ENCODE results near the gene HSDL2. TPM values are rescaled to one million over a fixed set of nuclear protein-coding genes. Genes with fewer than 3 reads are reported as not detected.
"Not testable (repeated sequence)": the region's sequence is repeated elsewhere in the genome, so short reads cannot be mapped to it uniquely, and the experiment has no call there.

Gene HSDL2
- total and polyA plus RNA-seq, 8 donors: 9.4 to 20.4 (median 14.1) TPM

- DNase-seq (no peak), ATAC-seq (no peak), FAIRE-seq (no peak)
- H3K36me3 ChIP-seq: no peaks in the 10 kb centered on the region
- no peaks in the 10 kb centered on the region for H3K4me1 ChIP-seq
- intact Hi-C loops (cut with DNase I): loop anchor here in 2 of 3 donors (10.0 kb wide), 2 partner anchors 57 to 253 kb away; no protein-coding TSS in a partner anchor
- TF ChIP-seq CTCF (IDR thresholded peaks at IDR 0.05): no peak
- no peak overlapping the region for H3K4me3 ChIP-seq
- H3K9me3 ChIP-seq: no peaks in the 10 kb centered on the region
- H3K27me3 ChIP-seq: no peaks in the 10 kb centered on the region
- no peak overlapping the region for H3K27ac ChIP-seq
Measured at GRCh38 chr9:112367465-112367864, 12.4 kb upstream of the HSDL2 start.

GRCh38 chr9:112369817-112370216 is 10.1 kb upstream of the HSDL2 start:
- ATAC-seq (no peak), DNase-seq (no peak), FAIRE-seq (no peak)
- Histone ChIP-seq H3K4me3 (no peak overlapping the region), H3K27ac (no peak overlapping the region), H3K36me3 (no peaks in the 10 kb centered on the region), H3K9me3 (no peaks in the 10 kb centered on the region), H3K27me3 (no peaks in the 10 kb centered on the region), H3K4me1 (no peaks in the 10 kb centered on the region)
- 90 to 98% methylated on average over 1 of the region's 1 CpG for WGBS, 2 donors
- intact Hi-C loops (cut with DNase I): loop anchor here in 2 of 3 donors (10.0 kb wide), 2 partner anchors 55 to 255 kb away; no protein-coding TSS in a partner anchor
- TF ChIP-seq CTCF (IDR thresholded peaks at IDR 0.05): no peak

GRCh38 chr9:112371060-112371459 is 8.8 kb upstream of the HSDL2 start:
- no peaks in the 10 kb centered on the region for H3K4me1 ChIP-seq
- intact Hi-C loops (cut with DNase I): no loop called here
- 60 to 98% methylated on average over 1 of the region's 1 CpG for WGBS, 2 donors
- H3K27ac ChIP-seq: no peak overlapping the region
- ATAC-seq (no peak), FAIRE-seq (no peak), DNase-seq (no peak)
- H3K36me3 ChIP-seq: no peaks in the 10 kb centered on the region
- H3K4me3 ChIP-seq: no peak overlapping the region
- no peaks in the 10 kb centered on the region for H3K9me3 ChIP-seq
- no peak for TF ChIP-seq CTCF (IDR thresholded peaks at IDR 0.05)
- no peaks in the 10 kb centered on the region for H3K27me3 ChIP-seq

- FAIRE-seq: not testable (repeated sequence)
- H3K4me1 ChIP-seq: peaks cover 8 to 17% (median 16%) of the 10 kb centered on the region in 3 donors
Measured at GRCh38 chr9:112373666-112374065, 6.2 kb upstream of the HSDL2 start.

GRCh38 chr9:112374232-112374631 is 5.7 kb upstream of the HSDL2 start:
- ATAC-seq; H3K27ac ChIP-seq; H3K36me3 ChIP-seq; H3K4me3 ChIP-seq; FAIRE-seq; intact Hi-C loops (cut with DNase I); DNase-seq; H3K9me3 ChIP-seq; H3K27me3 ChIP-seq: not testable (repeated sequence)
- H3K4me1 ChIP-seq: peaks cover 8 to 17% (median 16%) of the 10 kb centered on the region in 3 donors
- 97 to 98% methylated on average over 2 of the region's 2 CpGs for WGBS, 2 donors

More at GRCh38 chr9:112373666-112374065, 6.2 kb upstream of the HSDL2 start:
- H3K9me3 ChIP-seq; intact Hi-C loops (cut with DNase I); DNase-seq; H3K27ac ChIP-seq; H3K36me3 ChIP-seq; H3K4me3 ChIP-seq; H3K27me3 ChIP-seq; ATAC-seq: not testable (repeated sequence)
- WGBS, 2 donors: 85 to 89% methylated on average over 2 of the region's 2 CpGs

- FAIRE-seq: no peak
- no peak overlapping the region for H3K4me3 ChIP-seq
Measured at GRCh38 chr9:112375361-112375760, 4.5 kb upstream of the HSDL2 start.

More at GRCh38 chr9:112375361-112375760, 4.5 kb upstream of the HSDL2 start:
- H3K9me3 ChIP-seq: no peaks in the 10 kb centered on the region
- ATAC-seq (no peak), DNase-seq (no peak)
- no peaks in the 10 kb centered on the region for H3K27me3 ChIP-seq
- 95 to 96% methylated on average over 5 of the region's 5 CpGs for WGBS, 2 donors
- no peaks in the 10 kb centered on the region for H3K36me3 ChIP-seq
- intact Hi-C loops (cut with DNase I): no loop called here
- peaks cover 8 to 17% (median 16%) of the 10 kb centered on the region in 3 donors for H3K4me1 ChIP-seq
- TF ChIP-seq CTCF (IDR thresholded peaks at IDR 0.05): no peak
- H3K27ac ChIP-seq: no peak overlapping the region

Data from pancreas (tissue), 10 donors.